Esophagus muscularis mucosa (tissue), 4 donors: ENCODE results near the gene QRICH1. TPM values are rescaled to one million over a fixed set of nuclear protein-coding genes. Genes with fewer than 3 reads are reported as not detected.

Experiments used
- DNase-seq: peaks from one replicate; pipeline ENCODE4 v3.0.0-alpha.2; 2017; ENCODE audit errors: extremely low spot score
- H3K27ac ChIP-seq, 4 donors: fragments of 200-600 bp; sonication (generic); replicated peaks in 1 of 4; 1 replicate in 3 of 4; 2 replicates in 1 of 4; pipeline ENCODE4 v1.5.1; 2016 to 2019; ENCODE audit warnings: mild to moderate bottlenecking in 1 of 4
- H3K27me3 ChIP-seq, 4 donors: fragments of 200-600 bp; sonication (generic); one replicate each; pipeline versions ENCODE4 v1.5.1 to v1.6.0; 2016 to 2019
- H3K36me3 ChIP-seq, 4 donors: fragments of 200-600 bp; sonication (generic); one replicate each; pipeline ENCODE4 v1.5.1; 2016 to 2019
- H3K4me1 ChIP-seq, 4 donors: fragments of 200-600 bp; sonication (generic); one replicate each; pipeline ENCODE4 v1.5.1; 2016 to 2019
- H3K4me3 ChIP-seq, 4 donors: fragments of 200-600 bp; sonication (generic); 1 replicate in 2 of 4; 2 replicates in 2 of 4; pipeline ENCODE4 v1.5.1; 2016 to 2019; ENCODE audit warnings: mild to moderate bottlenecking in 4 of 4, moderate library complexity in 1 of 4
- H3K9me3 ChIP-seq, 4 donors: fragments of 200-600 bp; sonication (generic); 1 replicate in 3 of 4; 2 replicates in 1 of 4; pipeline ENCODE4 v1.5.1; 2016 to 2019
- CTCF ChIP-seq, 3 experiments: fragments of 200-600 bp in 2 of 3; fragments of 450-650 bp in 1 of 3; sonication (generic) in 2 of 3; IDR thresholded peaks; one replicate each; pipeline ENCODE4 v1.5.1; 2017 to 2019; ENCODE audit warnings: antibody characterized with exemption in 3 of 3, mild to moderate bottlenecking in 2 of 3, moderate library complexity in 1 of 3
- EP300 ChIP-seq: sonication (generic); formaldehyde crosslinking; IDR thresholded peaks from one replicate; pipeline ENCODE4 v1.6.1; 2017; ENCODE audit warnings: antibody characterized with exemption
- POLR2A ChIP-seq: fragments of 450-650 bp; IDR thresholded peaks from one replicate; pipeline ENCODE4 v1.6.1; 2017; ENCODE audit warnings: antibody characterized with exemption, moderate library complexity, mild to moderate bottlenecking, low read depth
- POLR2AphosphoS5 ChIP-seq, 2 donors: sonication (generic); formaldehyde crosslinking; IDR thresholded peaks; one replicate each; pipeline ENCODE4 v1.6.1; 2017; ENCODE audit warnings: antibody characterized with exemption in 2 of 2
- WGBS: methylation state at CpG from one replicate; pipeline ENCODE4 v1.1.5; 2018; 5-methylcytosine and 5-hydroxymethylcytosine counted together
- intact Hi-C: fragments of 100-400 bp; cut with DNase I; formaldehyde crosslinking; loops from one replicate; pipeline ENCODE4 v1.15.1; 2023
- total RNA-seq, 4 donors: library from RNA; depleted of rRNA; stranded (reverse); fragments of >200 nt; gene quantifications; one replicate each; pipeline versions ENCODE4 v1.1.0 to v1.2.1, GENCODE V29; 2016

QRICH1 gene
- total RNA-seq, 4 donors from 2014 or later, result 81.8 to 228 (median 91.2) TPM

GRCh38 chr3:49104427-49105291 is 10.8 kb upstream of the QRICH1 start, which contains the start of gene QARS1:
QARS1 (minus strand) TSS chr3:49104757; CDS start chr3:49104733, 24 bp downstream.
- H3K9me3 ChIP-seq, result no peaks in the 10 kb centered on the region
- H3K36me3 ChIP-seq, result peaks cover 42 to 68% (median 65%) of the 10 kb centered on the region in 4 donors
- TF ChIP-seq CTCF (IDR thresholded peaks at IDR 0.05) (no peak), POLR2AphosphoS5 (IDR thresholded peaks at IDR 0.05) (peak; percentile 80 to 84), EP300 (no peak), POLR2A (no peak)
- DNase-seq, result peak; percentile 99
- peaks cover 20 to 35% (median 27%) of the 10 kb centered on the region in 4 donors for H3K4me1 ChIP-seq
- WGBS, result 0% methylated on average over 9 of the region's 50 CpGs
- peak within 1 kb of the TSS; percentile 87 to 99 (median 98) for H3K4me3 ChIP-seq
- no peaks in the 10 kb centered on the region for H3K27me3 ChIP-seq
- intact Hi-C loops, result no loop called here
- H3K27ac ChIP-seq, result peak within 1 kb of the TSS; percentile 82 to 91 (median 86)

DNA sequence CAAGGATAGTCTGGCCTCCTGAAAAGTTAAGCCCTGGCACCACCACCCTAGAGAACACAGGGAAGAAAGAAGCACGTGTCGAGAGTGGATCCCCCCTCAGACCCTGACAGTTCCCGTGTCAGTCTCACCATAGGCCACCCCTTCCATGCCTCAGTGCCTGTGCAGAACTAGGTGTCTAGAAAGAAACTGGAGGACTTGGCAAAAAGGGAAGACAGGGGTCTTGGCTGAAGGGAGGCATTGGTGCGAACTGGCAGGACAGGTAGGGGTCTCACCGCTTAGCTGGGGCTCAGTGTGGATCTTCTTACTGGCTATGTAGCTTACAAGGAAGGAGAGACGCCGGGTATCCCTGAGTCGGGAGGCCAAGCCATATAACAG is 10.2 kb upstream of the QRICH1 start:
- Histone ChIP-seq H3K4me1 (peaks cover 20 to 35% (median 27%) of the 10 kb centered on the region in 4 donors), H3K27ac (peak overlapping the region; percentile 82 to 91 (median 86)), H3K4me3 (peak overlapping the region; percentile 87 to 99 (median 98)), H3K27me3 (no peaks in the 10 kb centered on the region), H3K36me3 (peaks cover 42 to 68% (median 65%) of the 10 kb centered on the region in 4 donors), H3K9me3 (no peaks in the 10 kb centered on the region)
- no peak for DNase-seq
- WGBS, result 10% methylated on average over 8 of the region's 8 CpGs
- TF ChIP-seq POLR2AphosphoS5 (IDR thresholded peaks at IDR 0.05) (no peak), CTCF (IDR thresholded peaks at IDR 0.05) (no peak), POLR2A (no peak), EP300 (no peak)
- intact Hi-C loops, result no loop called here

DNA sequence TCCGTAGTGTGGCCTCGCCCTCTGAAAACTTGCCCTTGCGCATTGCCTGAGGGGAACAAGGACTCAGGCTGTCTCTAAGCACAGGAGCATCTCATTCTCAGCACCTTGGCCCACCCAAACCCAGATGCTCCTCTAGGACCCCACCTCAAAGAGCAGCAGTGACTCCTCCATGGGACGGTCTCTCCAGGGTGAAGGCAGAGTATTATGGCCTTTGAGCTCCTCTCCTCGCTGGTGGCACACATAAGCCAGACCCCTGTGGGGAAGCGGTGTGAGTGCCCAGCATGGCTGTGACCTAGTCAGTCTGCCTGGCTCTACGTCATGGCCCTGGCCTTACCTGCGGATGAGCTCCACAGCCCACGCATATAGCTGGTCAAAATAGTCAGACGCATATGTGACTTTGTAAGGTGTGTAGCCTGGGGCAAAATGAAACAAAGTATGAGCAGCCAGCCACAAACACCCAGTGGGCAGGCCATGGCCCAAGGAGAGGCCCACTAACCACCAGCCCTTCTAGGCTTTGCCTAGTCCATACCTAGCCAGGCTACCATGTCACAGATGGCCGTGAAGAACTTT is 6.3 kb upstream of the QRICH1 start:
- Histone ChIP-seq H3K27ac (no peak overlapping the region), H3K4me1 (peaks cover 13 to 26% (median 21%) of the 10 kb centered on the region in 4 donors), H3K9me3 (no peaks in the 10 kb centered on the region), H3K27me3 (no peaks in the 10 kb centered on the region), H3K4me3 (no peak overlapping the region), H3K36me3 (peaks cover 49 to 74% (median 69%) of the 10 kb centered on the region in 4 donors)
- TF ChIP-seq POLR2A, result no peak
- TF ChIP-seq CTCF (IDR thresholded peaks at IDR 0.05), result no peak
- no peak for TF ChIP-seq EP300
- TF ChIP-seq POLR2AphosphoS5 (IDR thresholded peaks at IDR 0.05), result no peak
- intact Hi-C loops, result no loop called here
- no peak for DNase-seq
- WGBS, result 100% methylated on average over 8 of the region's 11 CpGs

GRCh38 chr3:49098910-49099630 is 5.2 kb upstream of the QRICH1 start:
- no peak for DNase-seq
- H3K36me3 ChIP-seq, result peaks cover 49 to 74% (median 69%) of the 10 kb centered on the region in 4 donors

More at GRCh38 chr3:49098910-49099630, 5.2 kb upstream of the QRICH1 start:
- H3K4me3 ChIP-seq, result no peak overlapping the region
- H3K9me3 ChIP-seq, result no peaks in the 10 kb centered on the region
- H3K4me1 ChIP-seq, result peaks cover 17 to 26% (median 24%) of the 10 kb centered on the region in 4 donors
- H3K27ac ChIP-seq, result no peak overlapping the region
- 88% methylated on average over 7 of the region's 13 CpGs for WGBS
- no peak for TF ChIP-seq POLR2AphosphoS5 (IDR thresholded peaks at IDR 0.05)
- TF ChIP-seq EP300, result no peak
- no peak for TF ChIP-seq CTCF (IDR thresholded peaks at IDR 0.05)
- no peak for TF ChIP-seq POLR2A
- intact Hi-C loops, result loop anchor here (5.0 to 10.0 kb wide), 2 partner anchors 33 to 94 kb away; partner anchors contain the start of genes LAMB2 and WDR6
- no peaks in the 10 kb centered on the region for H3K27me3 ChIP-seq
